Measurements from ENCODE around the gene COPZ2.
"Not testable (repeated sequence)": the region's sequence is repeated elsewhere in the genome, so short reads cannot be mapped to it uniquely, and the experiment has no call there.

Gene COPZ2

GRCh38 chr17:47989159-47989558, 48.4 kb downstream of the COPZ2 start:
- H3K36me3 ChIP-seq (ENCODE audit: insufficient read depth, low read length) = peaks cover 2% of the 10 kb centered on the region; the same call in 1 of the 2 replicates
- H3K9ac ChIP-seq (ENCODE audit: low read depth, low read length) = no peak overlapping the region
- H3K27ac ChIP-seq (ENCODE audit: low read length) = no peak overlapping the region
- TF ChIP-seq EZH2 (IDR thresholded peaks at IDR 0.05; ENCODE audit: borderline replicate concordance, low read depth, low read length, severe bottlenecking) (no peak), CTCF (IDR thresholded peaks at IDR 0.05; ENCODE audit: borderline replicate concordance, extremely low read depth, low read length, poor library complexity, severe bottlenecking) (no peak)
- H3K79me2 ChIP-seq (ENCODE audit: insufficient read depth, low read length) = no peaks in the 10 kb centered on the region
- ATAC-seq (ENCODE audit: insufficient read depth, low read depth) (no peak), DNase-seq (no peak)
- H3K4me2 ChIP-seq (ENCODE audit: insufficient read depth, low read length) = no peak overlapping the region
- H3K27me3 ChIP-seq (ENCODE audit: insufficient read depth, low read length, poor library complexity) = peaks cover 4% of the 10 kb centered on the region
- no peak overlapping the region for H2AFZ ChIP-seq (ENCODE audit: low read depth, low read length)
- no peaks in the 10 kb centered on the region; the same call in 1 of the 2 replicates for H4K20me1 ChIP-seq (ENCODE audit: insufficient read depth, low read length)
- no peak overlapping the region for H3K4me3 ChIP-seq (ENCODE audit: low read depth in 1 of 2, low read length in 2 of 2)
- H3K9me3 ChIP-seq (ENCODE audit: insufficient read depth, low read length, severe bottlenecking) = no peaks in the 10 kb centered on the region
- no peaks in the 10 kb centered on the region for H3K4me1 ChIP-seq (ENCODE audit: insufficient read depth, low read length)

GRCh38 chr17:47988445-47988844, 49.2 kb downstream of the COPZ2 start:
- DNase-seq; H3K4me3 ChIP-seq (ENCODE audit: low read depth in 1 of 2, low read length in 2 of 2); H3K9me3 ChIP-seq (ENCODE audit: insufficient read depth, low read length, severe bottlenecking); H3K9ac ChIP-seq (ENCODE audit: low read depth, low read length); H2AFZ ChIP-seq (ENCODE audit: low read depth, low read length); H3K4me1 ChIP-seq (ENCODE audit: insufficient read depth, low read length); H3K27ac ChIP-seq (ENCODE audit: low read length); H3K36me3 ChIP-seq (ENCODE audit: insufficient read depth, low read length); H3K4me2 ChIP-seq (ENCODE audit: insufficient read depth, low read length); ATAC-seq (ENCODE audit: insufficient read depth, low read depth); H3K27me3 ChIP-seq (ENCODE audit: insufficient read depth, low read length, poor library complexity); H4K20me1 ChIP-seq (ENCODE audit: insufficient read depth, low read length); H3K79me2 ChIP-seq (ENCODE audit: insufficient read depth, low read length): not testable (repeated sequence)

GRCh38 chr17:47987240-47987835, 50.3 kb downstream of the COPZ2 start:
- TF ChIP-seq CTCF (IDR thresholded peaks at IDR 0.05; ENCODE audit: borderline replicate concordance, extremely low read depth, low read length, poor library complexity, severe bottlenecking) (no peak), EZH2 (IDR thresholded peaks at IDR 0.05; ENCODE audit: borderline replicate concordance, low read depth, low read length, severe bottlenecking) (no peak)
- H3K79me2 ChIP-seq (ENCODE audit: insufficient read depth, low read length) = no peaks in the 10 kb centered on the region
- DNase-seq (no peak), ATAC-seq (ENCODE audit: insufficient read depth, low read depth) (no peak)
- H3K9ac ChIP-seq (ENCODE audit: low read depth, low read length) = no peak overlapping the region
- no peaks in the 10 kb centered on the region for H4K20me1 ChIP-seq (ENCODE audit: insufficient read depth, low read length)
- no peak overlapping the region for H3K27ac ChIP-seq (ENCODE audit: low read length)
- H2AFZ ChIP-seq (ENCODE audit: low read depth, low read length) = no peak overlapping the region
- 0 out of 2 replicates have a peak, but pooled peaks cover 1% of the 10 kb centered on the region for H3K4me1 ChIP-seq (ENCODE audit: insufficient read depth, low read length)
- no peaks in the 10 kb centered on the region for H3K9me3 ChIP-seq (ENCODE audit: insufficient read depth, low read length, severe bottlenecking)
- no peak overlapping the region for H3K4me3 ChIP-seq (ENCODE audit: low read depth in 1 of 2, low read length in 2 of 2)
- H3K27me3 ChIP-seq (ENCODE audit: insufficient read depth, low read length, poor library complexity) = no peaks in the 10 kb centered on the region
- H3K4me2 ChIP-seq (ENCODE audit: insufficient read depth, low read length) = no peak overlapping the region
- H3K36me3 ChIP-seq (ENCODE audit: insufficient read depth, low read length) = peaks cover 20% of the 10 kb centered on the region

- Histone ChIP-seq H3K36me3 (ENCODE audit: insufficient read depth, low read length) (peaks cover 28% of the 10 kb centered on the region), H3K27ac (ENCODE audit: low read length) (no peak overlapping the region), H3K4me2 (ENCODE audit: insufficient read depth, low read length) (no peak overlapping the region), H3K4me3 (ENCODE audit: low read depth in 1 of 2, low read length in 2 of 2) (no peak overlapping the region), H3K27me3 (ENCODE audit: insufficient read depth, low read length, poor library complexity) (no peaks in the 10 kb centered on the region), H3K9ac (ENCODE audit: low read depth, low read length) (no peak overlapping the region), H3K9me3 (ENCODE audit: insufficient read depth, low read length, severe bottlenecking) (no peaks in the 10 kb centered on the region), H4K20me1 (ENCODE audit: insufficient read depth, low read length) (peaks cover 4% of the 10 kb centered on the region; the same call in 1 of the 2 replicates), H3K4me1 (ENCODE audit: insufficient read depth, low read length) (peaks cover 9% of the 10 kb centered on the region), H3K79me2 (ENCODE audit: insufficient read depth, low read length) (no peaks in the 10 kb centered on the region), H2AFZ (ENCODE audit: low read depth, low read length) (no peak overlapping the region)
- TF ChIP-seq CTCF (IDR thresholded peaks at IDR 0.05; ENCODE audit: borderline replicate concordance, extremely low read depth, low read length, poor library complexity, severe bottlenecking) = no peak
- no peak for TF ChIP-seq EZH2 (IDR thresholded peaks at IDR 0.05; ENCODE audit: borderline replicate concordance, low read depth, low read length, severe bottlenecking)
- ATAC-seq (ENCODE audit: insufficient read depth, low read depth) (no peak), DNase-seq (no peak)
Measured at GRCh38 chr17:47986520-47986919, 51.1 kb downstream of the COPZ2 start.

Measured in DND-41 (cell line).